Measurements from ENCODE around the gene ZCWPW2.

Gene ZCWPW2

GRCh38 chr3:28495301-28495700 lies 146.8 kb downstream of the ZCWPW2 start (continued):
- TF ChIP-seq ATF2 (tag by site-specific recombination; IDR thresholded peaks at IDR 0.05; ENCODE audit: low read depth) (no peak), YY1 (tag by site-specific recombination; IDR thresholded peaks at IDR 0.05) (no peak), ZNF324 (tag by site-specific recombination; IDR thresholded peaks at IDR 0.05) (no peak), KLF9 (tag by site-specific recombination; IDR thresholded peaks at IDR 0.05; ENCODE audit: low read depth) (no peak)

GRCh38 chr3:28502397-28502937 lies 153.9 kb downstream of the ZCWPW2 start:
- Histone ChIP-seq H3K36me3 (ENCODE audit: control insufficient read depth in 2 of 2, insufficient read depth in 1 of 2, low read length in 2 of 2) (no peaks in the 10 kb centered on the region), H3K4me3 (ENCODE audit: low read depth, low read length) (no peak overlapping the region), H3K27ac (ENCODE audit: extremely low read depth, low read depth, low read length) (no peak overlapping the region), H3K4me1 (ENCODE audit: control insufficient read depth, insufficient read depth, low read length) (no peaks in the 10 kb centered on the region), H3K9me3 (ENCODE audit: control insufficient read depth, insufficient read depth, low read depth, low read length) (no peaks in the 10 kb centered on the region)
- ChIA-PET POLR2A (no interaction called here), CTCF (no interaction called here)
- no peak for TF ChIP-seq ZNF274 (IDR thresholded peaks at IDR 0.05; ENCODE audit: low read length)
- no peak for TF ChIP-seq ZNF274 (tag by site-specific recombination; IDR thresholded peaks at IDR 0.05; ENCODE audit: borderline replicate concordance)
- no peak for TF ChIP-seq ZNF157 (tag by site-specific recombination; IDR thresholded peaks at IDR 0.05)
- no peak for TF ChIP-seq ZNF341 (tag by site-specific recombination; IDR thresholded peaks at IDR 0.05; ENCODE audit: low read depth)
- no peak for TF ChIP-seq SALL2 (tag by site-specific recombination; IDR thresholded peaks at IDR 0.05; ENCODE audit: borderline replicate concordance)
- no peak for TF ChIP-seq ZNF19 (tag by site-specific recombination; IDR thresholded peaks at IDR 0.05; ENCODE audit: low read depth)
- TF ChIP-seq PRDM2 (tag by site-specific recombination; IDR thresholded peaks at IDR 0.05; ENCODE audit: borderline replicate concordance): no peak
- TF ChIP-seq ZNF660 (tag by site-specific recombination; IDR thresholded peaks at IDR 0.05): no peak
- no peak for TF ChIP-seq BCL11A (tag by site-specific recombination; IDR thresholded peaks at IDR 0.05; ENCODE audit: low read depth)
- no peak for TF ChIP-seq PATZ1 (tag by site-specific recombination; IDR thresholded peaks at IDR 0.05)
- TF ChIP-seq ZSCAN18 (tag by site-specific recombination; IDR thresholded peaks at IDR 0.05): no peak
- no peak for TF ChIP-seq SP7 (tag by site-specific recombination; IDR thresholded peaks at IDR 0.05)
- no peak for TF ChIP-seq SCRT2 (tag by site-specific recombination; IDR thresholded peaks at IDR 0.05)
- no peak for TF ChIP-seq ZNF501 (tag by site-specific recombination; IDR thresholded peaks at IDR 0.05)
- no peak for TF ChIP-seq ZNF398 (tag by site-specific recombination; IDR thresholded peaks at IDR 0.05)
- no peak for TF ChIP-seq GLI4 (tag by site-specific recombination; IDR thresholded peaks at IDR 0.05)
- no peak for TF ChIP-seq ZNF837 (tag by site-specific recombination; IDR thresholded peaks at IDR 0.05)

Measured in HEK293 (cell line).